PFSK-1 (cell line): ENCODE results near the gene GDF7.

Source experiments
- FOXP2 ChIP-seq: optimal IDR thresholded peaks from 2 replicates; pipeline ENCODE3; 2011; ENCODE audit warnings: borderline replicate concordance, control low read depth, inconsistent platforms; ENCODE audit not compliant: insufficient read depth; ENCODE audit errors: extremely low read length, extremely low read depth
- POLR2AphosphoS5 ChIP-seq: IDR thresholded peaks from 2 replicates; pipeline ENCODE4 v1.6.1; 2012; ENCODE audit warnings: low read depth, mild to moderate bottlenecking, control low read depth, low read length, moderate library complexity
- SIN3A ChIP-seq: IDR thresholded peaks from 2 replicates; pipeline ENCODE4 v1.6.1; 2012; ENCODE audit warnings: mild to moderate bottlenecking, low read length, moderate library complexity, borderline replicate concordance; ENCODE audit not compliant: insufficient read depth
- TAF1 ChIP-seq: IDR thresholded peaks from 2 replicates; pipeline ENCODE4 v1.6.1; 2012; ENCODE audit warnings: low read length, control low read depth, borderline replicate concordance; ENCODE audit not compliant: insufficient read depth
- TF ChIP-seq, protein P1 (sequence below), 2 experiments: IDR thresholded peaks; 2 replicates each; pipeline versions ENCODE4 v1.6.1 to v1.8.0; 2011 to 2012; ENCODE audit warnings: low read depth in 2 of 2, low read length in 2 of 2, control low read depth in 1 of 2, inconsistent platforms in 1 of 2, mild to moderate bottlenecking in 1 of 2, moderate library complexity in 1 of 2; ENCODE audit not compliant: insufficient read depth in 1 of 2

DNA sequence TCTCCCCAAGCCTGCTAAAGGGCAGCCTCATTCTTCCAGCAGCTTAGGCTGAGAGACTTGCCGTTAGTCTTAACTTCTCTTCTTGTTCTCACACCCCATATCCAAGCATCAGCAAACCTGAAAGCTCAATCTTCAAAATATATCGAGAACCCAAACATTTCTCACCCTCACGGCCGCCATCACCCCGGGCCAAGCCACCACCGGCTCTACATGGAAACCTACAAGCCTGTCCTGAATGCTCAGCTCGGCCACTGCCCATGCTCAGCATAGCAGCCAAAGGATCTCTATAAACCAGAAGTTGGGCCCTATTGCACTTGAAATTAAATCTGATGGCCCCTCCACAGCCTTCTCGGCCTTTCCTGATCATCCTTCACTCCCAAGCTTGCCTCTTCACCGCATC lies 18.1 kb upstream of the GDF7 start:
- TF ChIP-seq, protein P1, sequence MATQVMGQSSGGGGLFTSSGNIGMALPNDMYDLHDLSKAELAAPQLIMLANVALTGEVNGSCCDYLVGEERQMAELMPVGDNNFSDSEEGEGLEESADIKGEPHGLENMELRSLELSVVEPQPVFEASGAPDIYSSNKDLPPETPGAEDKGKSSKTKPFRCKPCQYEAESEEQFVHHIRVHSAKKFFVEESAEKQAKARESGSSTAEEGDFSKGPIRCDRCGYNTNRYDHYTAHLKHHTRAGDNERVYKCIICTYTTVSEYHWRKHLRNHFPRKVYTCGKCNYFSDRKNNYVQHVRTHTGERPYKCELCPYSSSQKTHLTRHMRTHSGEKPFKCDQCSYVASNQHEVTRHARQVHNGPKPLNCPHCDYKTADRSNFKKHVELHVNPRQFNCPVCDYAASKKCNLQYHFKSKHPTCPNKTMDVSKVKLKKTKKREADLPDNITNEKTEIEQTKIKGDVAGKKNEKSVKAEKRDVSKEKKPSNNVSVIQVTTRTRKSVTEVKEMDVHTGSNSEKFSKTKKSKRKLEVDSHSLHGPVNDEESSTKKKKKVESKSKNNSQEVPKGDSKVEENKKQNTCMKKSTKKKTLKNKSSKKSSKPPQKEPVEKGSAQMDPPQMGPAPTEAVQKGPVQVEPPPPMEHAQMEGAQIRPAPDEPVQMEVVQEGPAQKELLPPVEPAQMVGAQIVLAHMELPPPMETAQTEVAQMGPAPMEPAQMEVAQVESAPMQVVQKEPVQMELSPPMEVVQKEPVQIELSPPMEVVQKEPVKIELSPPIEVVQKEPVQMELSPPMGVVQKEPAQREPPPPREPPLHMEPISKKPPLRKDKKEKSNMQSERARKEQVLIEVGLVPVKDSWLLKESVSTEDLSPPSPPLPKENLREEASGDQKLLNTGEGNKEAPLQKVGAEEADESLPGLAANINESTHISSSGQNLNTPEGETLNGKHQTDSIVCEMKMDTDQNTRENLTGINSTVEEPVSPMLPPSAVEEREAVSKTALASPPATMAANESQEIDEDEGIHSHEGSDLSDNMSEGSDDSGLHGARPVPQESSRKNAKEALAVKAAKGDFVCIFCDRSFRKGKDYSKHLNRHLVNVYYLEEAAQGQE (IDR thresholded peaks at IDR 0.05; ENCODE audit: insufficient read depth in 1 of 2, low read depth in 2 of 2, low read length in 2 of 2): no peak
- TF ChIP-seq TAF1 (no peak), POLR2AphosphoS5 (no peak), FOXP2 (no peak), SIN3A (no peak)
